Neural cell (in vitro differentiated cells): ENCODE results near the gene ACAD10.
"Not testable (repeated sequence)": the region's sequence is repeated elsewhere in the genome, so short reads cannot be mapped to it uniquely, and the experiment has no call there.

Experiments
- CTCF ChIP-seq: fragments of 450-650 bp; IDR thresholded peaks from 2 replicates; pipeline ENCODE4 v1.5.1; 2014; ENCODE audit warnings: antibody characterized with exemption, mild to moderate bottlenecking, moderate library complexity; ENCODE audit not compliant: poor library complexity, severe bottlenecking
- POLR2AphosphoS5 ChIP-seq: IDR thresholded peaks from 2 replicates; pipeline ENCODE4 v1.6.1; 2012
- RAD21 ChIP-seq: fragments of 450-650 bp; conservative IDR thresholded peaks from 2 replicates; pipeline ENCODE4 v1.6.1; 2014; ENCODE audit warnings: antibody characterized with exemption, mild to moderate bottlenecking, moderate library complexity

GRCh38 chr12:111723646-111724360, 38.0 kb downstream of the ACAD10 start:
- not testable (repeated sequence) for TF ChIP-seq POLR2AphosphoS5, CTCF, RAD21
